OCI-M2 (cell line): ENCODE results near the gene ASPN.
"Not testable (repeated sequence)": the region's sequence is repeated elsewhere in the genome, so short reads cannot be mapped to it uniquely, and the experiment has no call there.

Source experiments
- DNase-seq: peaks from one replicate; lab custom pipeline; 2025; ENCODE audit not compliant: unreplicated experiment; lab: John Stamatoyannopoulos, UW

Gene ASPN

GRCh38 chr9:92422611-92423338, 59.5 kb downstream of the ASPN start:
- no peak for DNase-seq

DNA sequence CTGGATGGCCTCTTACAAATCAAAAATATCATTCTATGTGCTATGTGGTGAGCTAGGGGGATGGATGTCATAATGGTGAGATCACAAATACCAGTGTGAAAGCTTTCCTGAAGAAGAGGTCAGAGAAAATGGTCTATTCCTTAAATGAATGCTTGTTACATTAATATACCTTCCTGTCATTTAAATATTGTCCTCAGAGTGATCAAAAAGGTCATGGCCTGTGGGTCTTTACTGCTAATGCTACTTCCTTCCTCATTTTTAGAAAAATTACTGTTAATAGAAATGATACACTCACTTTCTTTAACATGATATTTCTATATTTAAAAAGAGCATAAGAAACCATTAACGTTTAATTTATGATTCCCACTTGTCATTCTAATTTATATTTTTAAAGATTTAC, 67.7 kb downstream of the ASPN start:
- DNase-seq = no peak

DNA sequence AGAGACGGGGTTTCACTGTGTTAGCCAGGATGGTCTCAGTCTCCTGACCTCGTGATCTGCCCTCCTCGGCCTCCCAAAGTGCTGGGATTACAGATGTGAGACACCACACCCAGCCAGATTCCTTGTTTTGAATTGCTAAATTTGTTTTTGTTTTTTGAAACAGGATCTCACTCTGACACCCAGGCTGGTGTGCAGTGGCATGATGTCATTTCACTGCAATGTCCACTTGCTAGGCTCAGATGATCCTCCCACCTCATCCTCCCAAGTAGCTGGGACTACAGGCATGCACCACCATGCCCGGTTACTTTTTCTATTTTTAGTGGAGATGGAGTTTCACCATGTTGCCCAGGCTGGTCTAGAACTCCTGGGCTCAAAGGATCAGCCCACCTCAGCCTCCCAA, 71.1 kb downstream of the ASPN start:
- DNase-seq = not testable (repeated sequence)

DNA sequence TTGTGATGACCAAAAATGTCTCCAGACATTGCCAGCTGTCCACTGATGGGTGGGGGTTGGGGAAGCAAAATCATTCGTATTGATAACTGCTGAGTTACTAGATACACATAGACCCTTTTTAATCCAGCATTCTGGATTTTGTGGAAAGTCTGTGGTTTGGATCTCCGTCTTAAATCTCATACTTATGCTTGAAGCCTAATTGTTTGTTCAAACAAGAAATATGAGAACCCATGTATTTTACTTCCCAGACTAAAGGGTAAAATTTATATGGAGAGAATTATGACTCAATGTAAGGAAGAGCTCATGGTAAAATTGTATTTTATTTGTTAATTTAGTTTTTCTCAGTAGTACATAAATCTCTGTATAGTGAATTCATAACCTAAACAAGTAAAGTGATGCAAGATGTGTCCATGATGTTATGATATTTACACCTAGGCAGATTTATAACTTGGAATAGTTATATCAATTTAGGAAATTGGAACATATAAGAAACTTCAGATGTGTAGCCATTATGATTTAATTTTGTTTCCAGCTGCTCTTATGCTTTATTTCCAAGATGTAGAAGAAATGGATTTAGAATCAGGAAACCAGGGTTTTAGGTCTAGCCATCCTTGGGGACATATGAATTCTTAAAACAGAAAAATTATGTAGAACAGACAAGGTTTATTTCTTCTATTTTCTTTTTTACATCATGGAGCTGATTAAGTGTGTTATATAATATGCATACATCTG, 73.4 kb downstream of the ASPN start:
- DNase-seq = no peak

- no peak for DNase-seq
Observed at GRCh38 chr9:92407818-92408217, 74.5 kb downstream of the ASPN start.

GRCh38 chr9:92406477-92406876, 75.8 kb downstream of the ASPN start:
- no peak for DNase-seq
